Adrenal gland (tissue), 12 donors: ENCODE data around the gene PIP5K1C. TPM values are rescaled to one million over a fixed set of nuclear protein-coding genes. Genes with fewer than 3 reads are reported as not detected.
A peak's percentile ranks its signal among the peaks of the same experiment; 100 is the strongest.
"Not testable (repeated sequence)": the region's sequence is repeated elsewhere in the genome, so short reads cannot be mapped to it uniquely, and the experiment has no call there.

Experiments used
- DNase-seq, 7 donors: peaks; one replicate each; pipeline ENCODE4 v3.0.0-alpha.2; 2019 to 2020
- H3K27ac ChIP-seq, 5 donors: fragments of 200-600 bp; sonication (generic) in 4 of 5; 1 replicate in 3 of 5; 2 replicates in 2 of 5; pipeline versions ENCODE4 v1.5.1 to v1.8.0; 2016 to 2020; ENCODE audit warnings: mild to moderate bottlenecking in 1 of 5
- H3K27me3 ChIP-seq: fragments of 200-600 bp; 2 replicates; pipeline ENCODE4 v1.8.0; 2021
- H3K36me3 ChIP-seq, 2 donors: fragments of 200-600 bp; replicated peaks in 1 of 2; 1 replicate in 1 of 2; 2 replicates in 1 of 2; pipeline versions ENCODE4 v1.5.1 to v1.8.0; 2018 to 2022
- H3K4me1 ChIP-seq, 2 donors: fragments of 200-600 bp; replicated peaks in 1 of 2; 1 replicate in 1 of 2; 2 replicates in 1 of 2; pipeline versions ENCODE4 v1.5.1 to v1.8.0; 2018 to 2021
- H3K4me3 ChIP-seq, 4 donors: fragments of 200-600 bp; sonication (generic) in 3 of 4; one replicate each; pipeline ENCODE4 v1.5.1; 2016 to 2018
- H3K9me3 ChIP-seq, 3 donors: fragments of 200-600 bp; sonication (generic) in 1 of 3; replicated peaks in 1 of 3; 1 replicate in 2 of 3; 2 replicates in 1 of 3; pipeline versions ENCODE4 v1.5.1 to v1.8.0; 2016 to 2021
- CTCF ChIP-seq, 6 experiments: fragments of 450-650 bp in 4 of 6; fragments of 200-600 bp in 2 of 6; sonication (generic) in 1 of 6; IDR thresholded peaks; 1 replicate in 5 of 6; 2 replicates in 1 of 6; pipeline versions ENCODE4 v1.5.1 to v1.8.0; 2016 to 2021; ENCODE audit warnings: antibody characterized with exemption in 6 of 6, mild to moderate bottlenecking in 2 of 6, moderate library complexity in 1 of 6
- POLR2A ChIP-seq, 2 donors: fragments of 450-650 bp; IDR thresholded peaks; one replicate each; pipeline ENCODE4 v1.6.1; 2017; ENCODE audit warnings: antibody characterized with exemption in 2 of 2, mild to moderate bottlenecking in 2 of 2, moderate library complexity in 1 of 2
- WGBS, 4 donors: extraction: QIAGEN DNeasy Blood & Tissue Kit in 2 of 4; methylation state at CpG; one replicate each; pipeline versions ENCODE4 v1.1.5 to v1.1.7; 2013 to 2017; 5-methylcytosine and 5-hydroxymethylcytosine counted together
- intact Hi-C, 2 donors: fragments of 100-400 bp; cut with DNase I; formaldehyde crosslinking; loops; one replicate each; pipeline versions ENCODE4 v1.14.1 to v1.15.0; 2022 to 2023
- polyA plus RNA-seq, 3 donors: library from polyadenylated mRNA; stranded (reverse); fragments of 200-250 nt in 2 of 3; fragments of 350-450 nt in 1 of 3; fragmentation: Illumina TruSeq in 1 of 3; extraction: RNeasy Lipid Tissue Mini Kit (QIAGEN cat#74804) in 1 of 3; gene quantifications; one replicate each; pipeline ENCODE4 v1.2.3, GENCODE V29; 2013 to 2014
- total RNA-seq, 9 donors: library from RNA; depleted of rRNA in 4 of 9; stranded (reverse); fragments of >200 nt in 4 of 9; fragments of 120-200 nt in 1 of 9; fragmentation: NEBNext Ultra II Directional in 1 of 9; extraction: Animal tissue kit (Norgen Biotek cat#: 25700) in 1 of 9; gene quantifications; one replicate each; pipeline versions ENCODE4 v1.1.0 to v1.2.4, GENCODE V29; 2013 to 2023
- donor health status: healthy with polysubstance abuse.
- donor health status: Bipolar disorder and iron deficiency.
- donor health status: DM: yes; HTN: yes; CAD: no.
- donor health status: DM: no; HTN: no; CAD: no.
- donor health status: DM: no; HTN: no; CAD: no.
- donor health status: DM: yes; HTN: yes; CAD: no.

Gene PIP5K1C
- total and polyA plus RNA-seq, 12 donors = 4.0 to 44.7 (median 31.0) TPM

DNA sequence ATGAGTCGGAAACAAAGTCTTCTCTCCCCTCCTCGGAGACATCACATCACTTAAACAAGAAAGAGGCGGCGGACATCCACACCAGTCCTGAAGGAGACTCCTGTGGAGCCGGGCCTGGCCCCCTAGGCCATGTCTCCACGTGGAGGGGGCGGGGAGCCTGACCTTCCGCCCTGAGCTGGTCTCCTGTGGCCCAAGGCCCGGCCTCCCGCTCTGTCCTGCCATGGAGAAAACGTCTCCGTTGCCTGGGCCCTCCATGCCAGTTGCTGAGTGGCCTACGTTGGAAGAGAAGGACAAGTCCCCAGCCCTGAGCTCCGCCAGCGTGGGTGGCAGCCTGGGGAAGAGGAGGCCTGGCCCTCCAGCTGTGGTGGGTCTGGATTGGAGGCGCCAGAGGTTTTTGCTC, 68.2 kb downstream of the PIP5K1C start:
- no peak for TF ChIP-seq CTCF (IDR thresholded peaks at IDR 0.05)
- no peak for TF ChIP-seq POLR2A (IDR thresholded peaks at IDR 0.05)
- H3K27ac ChIP-seq = no peak overlapping the region
- WGBS, 4 donors = 84 to 92% (median 89%) methylated on average over 4 to 16 of the region's 16 CpGs
- no peaks in the 10 kb centered on the region for H3K36me3 ChIP-seq
- H3K4me3 ChIP-seq = no peak overlapping the region
- no peak for DNase-seq
- no peaks in the 10 kb centered on the region for H3K4me1 ChIP-seq
- H3K27me3 ChIP-seq = no peaks in the 10 kb centered on the region
- intact Hi-C loops = no loop called here
- H3K9me3 ChIP-seq = no peaks in the 10 kb centered on the region

DNA sequence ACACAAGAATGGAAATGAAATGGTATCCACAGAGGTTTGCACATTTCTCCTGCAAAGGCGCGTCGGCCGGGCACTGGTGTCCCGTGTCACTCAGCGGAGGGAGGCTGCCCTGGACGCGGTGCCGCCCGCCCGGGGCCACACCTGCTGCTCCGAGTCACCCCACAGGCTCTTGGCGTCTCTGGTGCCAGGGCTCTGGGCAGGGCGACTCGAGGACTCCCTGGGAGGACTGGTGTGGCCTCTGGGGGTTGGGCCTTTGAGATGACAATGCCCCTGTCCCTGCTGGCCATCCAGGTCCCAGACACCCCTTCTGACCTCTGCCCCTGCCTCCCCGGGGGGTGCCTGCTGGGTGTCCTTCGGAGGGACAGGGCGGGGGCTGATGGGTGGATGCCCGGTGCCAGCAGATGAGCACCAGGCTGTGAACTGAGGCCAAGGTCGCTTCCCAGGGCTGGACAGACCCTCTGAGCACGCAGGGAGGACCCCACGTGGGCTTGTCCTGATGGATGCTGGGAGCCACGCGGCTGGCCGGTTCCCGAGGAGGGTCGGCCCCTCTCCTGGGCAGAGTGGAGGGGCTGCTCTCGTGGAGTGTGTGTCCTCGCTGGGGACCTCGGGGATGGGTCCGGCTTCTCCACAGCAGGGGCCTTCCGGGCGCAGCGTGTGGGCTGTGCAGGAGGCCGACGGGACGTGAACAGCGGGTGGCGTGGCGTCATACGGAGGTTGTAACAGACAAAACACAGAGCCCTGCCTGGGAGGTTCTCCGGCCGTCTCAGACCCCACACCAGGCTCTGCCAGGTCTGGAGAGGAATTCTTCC, 69.0 kb downstream of the PIP5K1C start:
- Histone ChIP-seq H3K36me3 (no peaks in the 10 kb centered on the region), H3K4me3 (no peak overlapping the region), H3K27me3 (no peaks in the 10 kb centered on the region), H3K9me3 (no peaks in the 10 kb centered on the region), H3K27ac (no peak overlapping the region), H3K4me1 (no peaks in the 10 kb centered on the region)
- WGBS, 4 donors = 89 to 92% (median 91%) methylated on average over 18 to 43 of the region's 43 CpGs
- TF ChIP-seq CTCF (IDR thresholded peaks at IDR 0.05) = no peak
- no peak for TF ChIP-seq POLR2A (IDR thresholded peaks at IDR 0.05)
- intact Hi-C loops = no loop called here
- no peak for DNase-seq

GRCh38 chr19:3628766-3629165, 71.5 kb downstream of the PIP5K1C start:
- 64 to 75% (median 67%) methylated on average over 9 of the region's 9 CpGs for WGBS, 4 donors
- H3K27ac ChIP-seq, DNase-seq: not testable (repeated sequence)

GRCh38 chr19:3627351-3627723, 72.9 kb downstream of the PIP5K1C start:
- H3K27ac ChIP-seq = peak overlapping the region in 2 of 5 donors; percentile 91 to 96
- DNase-seq = no peak
- peaks cover 0 to 11% of the 10 kb centered on the region in 2 donors for H3K36me3 ChIP-seq
- no peaks in the 10 kb centered on the region for H3K27me3 ChIP-seq
- intact Hi-C loops = loop anchor here in 1 of 2 donors (10.0 kb wide), 1 partner anchor 313 kb away; no protein-coding TSS in a partner anchor
- H3K9me3 ChIP-seq = no peaks in the 10 kb centered on the region
- no peak overlapping the region for H3K4me3 ChIP-seq
- WGBS, 4 donors = 54 to 67% (median 60%) methylated on average over 7 of the region's 7 CpGs
- TF ChIP-seq POLR2A (IDR thresholded peaks at IDR 0.05) (no peak), CTCF (IDR thresholded peaks at IDR 0.05) (no peak)
- H3K4me1 ChIP-seq = peaks cover 6 to 22% of the 10 kb centered on the region in 2 donors

More at GRCh38 chr19:3628766-3629165, 71.5 kb downstream of the PIP5K1C start:
- H3K27me3 ChIP-seq, H3K36me3 ChIP-seq, H3K4me3 ChIP-seq, H3K9me3 ChIP-seq: not testable (repeated sequence)
- intact Hi-C loops = loop anchor here in 1 of 2 donors (10.0 kb wide), 1 partner anchor 314 kb away; no protein-coding TSS in a partner anchor
- H3K4me1 ChIP-seq = peaks cover 6 to 22% of the 10 kb centered on the region in 2 donors
